ENCODE measurements around the gene PARP11. TPM values are rescaled to one million over a fixed set of nuclear protein-coding genes. Genes with fewer than 3 reads are reported as not detected.

PARP11 gene
- total and polyA plus RNA-seq, 2 donors (not counting 3 experiments of a cell fraction or from before 2014, with no cell fraction given) = 3.0 to 4.9 TPM

- Histone ChIP-seq H3K9me1 (replicated peaks; ENCODE audit: control insufficient read depth, extremely low read depth, insufficient read depth, low read length) (no peaks in the 10 kb centered on the region), H3K27me3 (ENCODE audit: control insufficient read depth in 2 of 2, insufficient read depth in 2 of 2, low read length in 2 of 2) (peaks cover 1 to 4% of the 10 kb centered on the region in 2 experiments), H3K27ac (ENCODE audit: insufficient read depth, low read depth, low read length) (no peak overlapping the region), H3K79me2 (ENCODE audit: control insufficient read depth, insufficient read depth, low read length) (no peaks in the 10 kb centered on the region), H4K20me1 (replicated peaks; ENCODE audit: control insufficient read depth, extremely low read depth, insufficient read depth, low read length) (no peaks in the 10 kb centered on the region), H3K4me3 (replicated peaks in 1 of 3; ENCODE audit: insufficient read depth in 1 of 3, low read depth in 1 of 3, low read length in 3 of 3) (no peak overlapping the region), H3K4me2 (ENCODE audit: insufficient read depth, low read length) (no peak overlapping the region), H3K4me1 (ENCODE audit: control insufficient read depth, extremely low read depth, insufficient read depth, low read length) (no peaks in the 10 kb centered on the region), H3K36me3 (ENCODE audit: control insufficient read depth in 2 of 2, extremely low read depth in 1 of 2, insufficient read depth in 2 of 2, low read length in 2 of 2) (no peaks in the 10 kb centered on the region), H2AFZ (ENCODE audit: low read depth, low read length) (no peak overlapping the region), H3K9ac (replicated peaks; ENCODE audit: extremely low read depth, insufficient read depth, low read length) (no peak overlapping the region), H3K9me3 (replicated peaks; ENCODE audit: control insufficient read depth, insufficient read depth, low read length) (no peaks in the 10 kb centered on the region)
- dilution Hi-C loops (cut with MboI; ENCODE audit: extremely low pct_ligation_motif_present, low sequenced_read_pairs) (no loop called here), intact Hi-C loops (cut with micrococcal nuclease) (no loop called here)
- DNase-seq (ENCODE audit: low read depth, low spot score) (no peak), FAIRE-seq (no peak)
- TF ChIP-seq POLR2AphosphoS5 (IDR thresholded peaks at IDR 0.05; ENCODE audit: insufficient read depth, low read depth, low read length) (no peak), GATA2 (IDR thresholded peaks at IDR 0.05; ENCODE audit: insufficient read depth, insufficient read length, low read depth, low read length) (no peak), MYC (IDR thresholded peaks at IDR 0.05; ENCODE audit: low read depth, low read length) (no peak), EZH2 (IDR thresholded peaks at IDR 0.05; ENCODE audit: borderline replicate concordance, low read depth, low read length, severe bottlenecking) (no peak), MAX (IDR thresholded peaks at IDR 0.05; ENCODE audit: insufficient read depth, insufficient read length) (no peak), CTCF (IDR thresholded peaks at IDR 0.05; ENCODE audit: extremely low read depth in 1 of 2, insufficient read depth in 1 of 2, low read depth in 1 of 2, low read length in 2 of 2) (no peak), POLR2A (IDR thresholded peaks at IDR 0.05; ENCODE audit: low read depth, low read length) (no peak), JUN (IDR thresholded peaks at IDR 0.05; ENCODE audit: borderline replicate concordance, insufficient read depth, insufficient read length, low read depth) (no peak), FOS (IDR thresholded peaks at IDR 0.05; ENCODE audit: borderline replicate concordance, insufficient read depth, low read length) (no peak)
- ChIA-PET CTCF (interaction anchor here (0.7 to 1.8 kb wide), 2 partner anchors 11 to 939 kb away, joined by 4 to 7 read pairs; no protein-coding TSS in a partner anchor), POLR2A (no interaction called here)
- no TSS peak for BruUV-seq (replicated peaks)
These were observed 80.4 kb downstream of the PARP11 start for GRCh38 chr12:3792623-3793288.

All from endothelial cell of umbilical vein (primary cell).